T-helper 1 cell treated with Interleukin-12 subunit alpha and Interleukin-12 subunit beta and Interleukin-4 antibody, amounts not matched to agents 30 ng/mL and 1 ng/mL, for 36 hours (primary cell): Measurements from ENCODE around the gene CPE. TPM values are rescaled to one million over a fixed set of nuclear protein-coding genes. Genes with fewer than 3 reads are reported as not detected.

Experiments
- intact Hi-C: fragments of 100-400 bp; cut with micrococcal nuclease; formaldehyde crosslinking; loops from one replicate; pipeline ENCODE4 v1.15.1; 2024
- total RNA-seq: library from RNA; stranded (reverse); gene quantifications from 2 replicates; pipeline ENCODE4 v1.2.3, GENCODE V29; 2022

Gene CPE
- total RNA-seq, 1 donor from 2014 or later: not detected

DNA sequence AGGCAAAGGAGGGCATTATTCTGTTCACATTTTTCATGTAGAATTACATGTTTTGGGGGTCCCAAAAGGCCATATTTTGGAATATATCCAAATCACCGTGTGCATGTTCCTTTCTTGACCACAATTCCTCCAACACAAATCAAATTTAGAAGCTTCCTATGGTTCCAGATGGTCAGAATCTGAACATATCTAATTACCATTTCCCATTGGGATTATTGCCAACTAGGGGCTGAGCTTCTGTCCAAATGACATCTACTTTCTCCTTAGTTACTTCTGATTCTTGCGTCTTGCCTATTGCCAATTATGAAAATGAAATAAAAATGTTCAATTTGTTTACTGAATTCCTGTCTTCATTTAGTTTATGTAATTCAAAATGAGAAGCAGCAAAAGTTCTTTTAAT is 163.7 kb downstream of the CPE start:
- intact Hi-C loops: loop anchor here (5.0 kb wide), 1 partner anchor 1565 kb away; no protein-coding TSS in a partner anchor

Other genes starting within 250 kb of the CPE start
- 36.2 and 40.3 TPM in 2 replicates for gene KLHL2, start 171.4 kb upstream of the CPE start, total RNA-seq
- 52.8 and 53.9 TPM in 2 replicates for gene MSMO1, start 51.3 kb upstream of the CPE start, total RNA-seq